GM19238 (cell line): Measurements from ENCODE around the gene OR2H1.

Source experiments
- DNase-seq: peaks from one replicate; pipeline ENCODE4 v3.0.0; 2011; ENCODE audit warnings: low spot score; ENCODE audit not compliant: insufficient read length

Gene OR2H1

DNA sequence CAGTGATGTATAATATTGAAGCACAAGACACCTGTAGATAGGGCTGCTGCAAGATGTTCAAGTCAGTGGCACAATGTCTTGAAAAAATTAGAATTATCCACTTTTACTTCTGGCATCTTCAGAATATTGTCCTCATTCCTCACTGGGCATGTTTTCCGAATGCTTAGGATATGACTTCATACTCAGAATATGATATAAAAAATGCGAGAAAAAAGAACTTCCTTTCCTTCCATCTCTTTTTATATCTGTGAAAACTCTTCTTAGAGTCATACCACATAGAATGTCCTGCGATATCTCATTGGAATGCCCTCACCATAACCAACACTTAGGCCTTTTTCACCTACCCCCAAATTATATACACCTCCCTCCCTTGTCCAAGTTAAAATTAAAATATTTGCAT, 26.2 kb downstream of the OR2H1 start:
- no peak for DNase-seq

DNA sequence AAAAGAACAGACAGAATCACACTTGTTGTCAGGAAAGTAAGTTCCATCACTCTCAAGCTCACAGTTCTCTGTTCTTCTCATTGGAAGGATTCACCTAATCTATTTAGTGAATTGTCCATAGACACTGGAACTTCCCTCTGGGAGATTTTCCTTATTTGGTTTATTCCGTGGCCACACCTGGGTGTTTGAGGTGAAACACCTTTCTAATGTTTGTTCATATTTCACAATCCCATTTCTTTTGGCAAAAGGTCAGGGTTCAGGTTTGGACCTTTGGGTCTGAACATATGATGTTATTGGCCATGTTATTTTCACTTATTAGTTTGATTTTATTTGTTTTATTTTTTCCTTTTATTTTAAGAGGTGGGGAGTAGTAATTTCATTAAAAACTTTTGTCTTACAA, 26.8 kb downstream of the OR2H1 start:
- DNase-seq, result no peak

- DNase-seq, result no peak
These were observed 29.6 kb downstream of the OR2H1 start for GRCh38 chr6:29486577-29486976.

GRCh38 chr6:29487131-29487530, 30.2 kb downstream of the OR2H1 start:
- no peak for DNase-seq

DNA sequence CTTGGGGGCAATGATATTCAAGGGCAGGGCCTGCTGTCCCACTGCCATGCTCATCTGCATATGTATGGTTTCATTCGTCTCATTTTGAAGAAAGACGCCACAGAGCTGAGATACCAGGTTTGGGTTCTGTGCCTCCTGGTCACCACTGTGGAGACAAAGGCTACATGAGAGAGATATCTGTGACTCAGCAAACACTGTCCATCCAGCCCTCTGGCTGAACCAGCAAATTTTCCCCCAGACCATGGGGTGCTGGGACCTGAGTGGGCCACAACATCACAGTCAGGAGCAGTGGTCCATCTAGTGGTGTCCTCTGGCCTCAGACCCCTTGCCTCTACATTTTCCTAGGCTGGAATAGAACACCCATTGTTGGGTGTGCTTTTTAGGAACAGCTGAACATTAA, 30.7 kb downstream of the OR2H1 start, which contains the start of gene MAS1L:
TSS of gene MAS1L (minus strand) at position 297 of the 400 bp plus-strand sequence. CDS start at position 243, 54 bp downstream.
- no peak for DNase-seq

DNA sequence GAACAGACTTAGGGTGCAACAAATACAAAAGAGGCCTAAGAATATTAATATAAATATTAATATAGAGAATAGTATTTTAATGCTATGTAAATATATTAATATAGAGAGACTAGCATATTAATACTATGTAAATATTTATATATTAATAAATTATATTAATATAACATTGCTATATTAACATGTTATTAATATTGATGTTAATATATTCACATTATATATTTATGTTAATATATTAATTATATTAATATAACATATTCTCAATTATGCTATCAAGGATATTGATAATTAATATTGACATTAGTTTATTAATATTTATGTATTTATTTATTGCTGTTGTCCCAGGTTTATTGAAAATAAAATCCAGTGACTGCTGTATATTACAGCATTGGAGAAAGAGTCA, 31.9 kb downstream of the OR2H1 start:
- no peak for DNase-seq

DNA sequence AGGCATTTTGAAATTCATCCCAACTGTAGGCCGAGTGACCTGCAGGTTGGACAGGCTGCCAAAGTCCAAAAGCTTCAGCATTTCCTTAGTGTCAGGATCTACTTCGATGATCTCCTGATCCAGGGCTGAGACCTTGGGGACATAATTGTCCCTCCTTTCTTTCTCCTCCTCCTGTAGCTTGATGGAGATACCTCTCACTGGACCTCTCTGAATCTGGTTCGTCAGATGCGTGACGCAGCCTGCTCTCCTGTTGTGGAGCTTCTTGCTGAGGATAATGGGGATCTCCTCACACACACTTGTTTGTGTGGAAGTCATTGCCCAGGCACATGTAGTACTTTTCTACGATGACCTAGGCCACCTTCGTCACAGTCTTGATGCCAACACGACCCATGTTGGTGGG, 32.3 kb downstream of the OR2H1 start:
- no peak for DNase-seq

DNA sequence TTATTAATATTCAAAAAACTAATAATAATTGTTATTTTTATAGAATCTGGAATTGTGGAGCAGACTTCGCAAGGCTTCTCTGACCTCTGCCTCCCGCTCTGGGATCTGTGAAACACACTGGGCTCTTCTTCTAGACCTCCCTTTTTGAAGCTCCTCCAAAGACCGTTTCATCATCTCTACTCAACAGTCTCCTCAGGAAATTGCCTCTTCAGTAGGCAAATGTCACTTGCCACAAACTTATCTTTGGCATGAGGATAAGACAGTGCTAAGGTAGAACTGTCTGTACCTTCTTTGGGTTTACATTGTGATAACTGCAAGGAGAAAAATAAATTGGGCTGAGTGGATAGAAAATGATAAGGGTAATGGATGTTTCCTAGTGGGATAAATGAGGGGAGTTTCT, 33.1 kb downstream of the OR2H1 start:
- no peak for DNase-seq

DNA sequence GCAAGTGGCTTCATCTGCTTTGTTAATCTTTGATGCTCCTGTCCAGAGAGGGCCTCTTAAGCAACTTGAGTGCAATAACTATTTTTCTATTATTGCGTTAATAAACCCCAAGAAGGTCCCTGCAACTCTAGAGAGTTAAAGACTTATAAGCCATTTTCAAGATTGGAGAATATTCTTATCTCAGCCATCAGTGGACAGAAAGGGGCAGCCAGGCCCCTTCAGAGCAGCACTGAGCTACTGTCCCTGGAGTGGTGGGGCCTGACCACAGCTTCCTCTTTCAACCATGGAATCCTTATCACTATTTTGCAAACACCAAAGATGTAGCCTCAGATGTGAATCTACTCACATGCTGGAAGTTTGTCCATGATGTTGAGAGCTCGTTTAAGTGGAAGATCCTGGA, 33.6 kb downstream of the OR2H1 start:
- no peak for DNase-seq

DNA sequence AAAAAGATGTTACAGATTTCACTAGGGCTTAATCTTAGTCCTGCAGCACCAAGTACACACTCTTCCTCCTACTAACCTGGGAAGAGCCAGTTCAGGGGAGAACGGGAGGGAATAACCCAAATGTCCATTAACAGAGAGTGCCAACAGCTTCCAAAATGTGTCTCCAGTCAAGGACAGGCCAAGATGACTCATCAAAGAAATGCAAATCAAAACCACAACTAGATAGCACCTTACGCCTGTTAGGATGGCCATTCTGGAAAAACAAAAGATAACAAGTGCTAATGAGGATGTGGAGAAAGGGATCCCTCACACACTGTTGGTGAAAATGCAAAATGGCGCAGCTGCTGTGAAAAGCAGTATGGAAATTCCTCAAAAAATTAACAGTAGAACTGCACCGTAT, 34.6 kb downstream of the OR2H1 start:
- DNase-seq, result no peak

DNA sequence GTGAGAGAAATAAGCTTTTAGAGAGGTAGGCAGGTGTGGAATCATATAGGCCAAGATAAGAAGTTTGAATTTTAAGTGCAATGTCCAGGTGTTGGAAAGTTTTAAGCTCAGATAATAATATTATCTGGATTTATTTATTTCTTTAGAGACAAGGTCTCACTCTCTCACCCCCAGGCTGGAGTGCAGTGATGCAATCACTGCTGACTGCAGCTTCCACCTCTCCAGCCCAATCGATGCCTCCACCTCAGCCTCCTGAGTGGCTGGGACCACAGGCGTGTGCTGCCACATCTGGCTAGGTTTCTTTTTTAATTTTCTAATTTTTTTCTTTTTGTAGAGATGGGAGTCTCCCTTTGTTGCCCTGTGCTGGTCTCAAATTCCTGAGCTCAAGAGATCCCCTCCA, 36.3 kb downstream of the OR2H1 start:
- no peak for DNase-seq

- no peak for DNase-seq
These were observed 37.2 kb downstream of the OR2H1 start for GRCh38 chr6:29494131-29494530.

DNA sequence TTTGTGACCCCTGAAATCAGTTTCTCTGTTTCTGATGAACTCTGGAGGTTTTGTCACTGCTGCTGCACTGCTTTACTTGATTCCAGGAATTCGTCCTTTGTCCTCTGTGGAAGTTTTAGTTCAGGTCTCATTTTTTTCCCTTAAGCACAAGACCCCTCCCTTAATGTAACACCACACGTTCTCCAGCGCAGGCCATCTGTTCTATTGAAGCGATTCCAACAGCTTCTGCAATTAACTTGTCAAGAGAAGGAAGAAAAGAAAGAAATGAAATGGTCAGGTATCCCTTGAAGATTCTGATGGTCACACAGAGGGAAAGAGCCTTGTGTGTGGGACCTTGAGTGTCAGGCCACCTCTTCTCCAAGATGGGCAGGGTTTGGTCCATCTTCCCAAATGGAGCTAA, 38.6 kb downstream of the OR2H1 start:
- no peak for DNase-seq

- DNase-seq, result no peak
These were observed 40.0 kb downstream of the OR2H1 start for GRCh38 chr6:29496961-29497360.

DNA sequence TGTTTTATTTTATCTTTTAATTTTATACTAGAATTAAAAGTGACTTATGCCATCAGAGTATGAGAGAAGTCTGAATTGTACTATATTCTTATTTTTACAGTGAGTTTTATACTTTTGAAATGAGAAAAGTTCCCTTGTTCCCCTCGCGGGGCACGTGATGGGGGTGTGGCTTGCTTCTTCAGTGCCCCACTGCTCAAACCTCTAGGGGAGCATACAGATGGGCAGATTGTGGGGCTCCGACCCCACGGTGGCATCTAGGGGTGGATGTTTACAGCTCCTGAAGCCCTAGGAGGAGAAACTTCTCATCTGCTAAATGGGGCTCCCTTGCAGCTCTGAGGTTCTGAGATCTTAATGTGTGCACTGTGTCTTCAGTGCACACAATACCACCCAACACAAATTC, 42.7 kb downstream of the OR2H1 start:
- no peak for DNase-seq

- DNase-seq, result no peak
These were observed 43.6 kb downstream of the OR2H1 start for GRCh38 chr6:29500594-29500993.

DNA sequence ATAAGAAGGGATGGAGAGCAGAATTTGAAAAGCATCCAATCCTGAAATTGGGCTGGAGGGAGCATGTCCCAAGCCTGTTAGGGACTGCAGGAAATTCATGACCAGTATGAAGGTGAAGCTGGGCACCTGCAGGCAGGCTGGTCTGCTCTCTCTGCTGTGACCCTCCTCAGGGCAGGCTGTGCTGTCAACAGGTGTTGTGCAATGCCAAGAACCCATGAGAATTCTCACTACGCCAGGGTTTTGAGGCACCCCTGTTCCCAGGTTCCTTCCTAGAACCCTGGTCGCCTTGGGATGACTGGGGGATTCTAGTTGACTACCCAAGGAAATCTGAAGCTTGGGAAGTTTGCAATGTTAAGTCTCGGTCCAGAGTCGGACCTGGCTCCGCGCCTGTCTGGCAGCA, 44.2 kb downstream of the OR2H1 start:
- no peak for DNase-seq

- DNase-seq, result no peak
These were observed 45.2 kb downstream of the OR2H1 start for GRCh38 chr6:29502181-29502580.

- no peak for DNase-seq
These were observed 45.6 kb downstream of the OR2H1 start for GRCh38 chr6:29502597-29502996.

DNA sequence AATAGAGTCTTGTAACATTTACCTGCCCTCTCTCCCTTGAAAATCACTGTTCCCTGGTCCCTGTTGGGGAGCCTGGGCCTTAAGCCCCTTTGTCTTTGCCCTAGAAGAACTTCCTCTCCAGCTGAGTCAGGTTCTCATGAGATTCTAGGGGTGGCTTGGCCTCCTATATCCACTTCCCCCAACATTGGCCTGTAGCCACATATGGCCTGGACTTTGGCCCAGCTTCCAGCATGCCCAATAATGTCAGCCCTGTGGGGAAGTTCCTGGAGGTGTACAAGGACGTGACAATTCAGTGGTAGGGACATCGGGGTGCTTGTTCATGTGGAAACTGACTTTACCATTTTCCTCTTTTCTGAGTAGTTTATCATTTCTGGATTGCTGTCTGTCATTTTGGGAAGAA, 48.0 kb downstream of the OR2H1 start:
- DNase-seq, result no peak

- DNase-seq, result no peak
These were observed 48.9 kb downstream of the OR2H1 start for GRCh38 chr6:29505808-29506207.

GRCh38 chr6:29506446-29507067, 49.6 kb downstream of the OR2H1 start:
- no peak for DNase-seq

GRCh38 chr6:29507319-29507718, 50.4 kb downstream of the OR2H1 start:
- DNase-seq, result no peak

DNA sequence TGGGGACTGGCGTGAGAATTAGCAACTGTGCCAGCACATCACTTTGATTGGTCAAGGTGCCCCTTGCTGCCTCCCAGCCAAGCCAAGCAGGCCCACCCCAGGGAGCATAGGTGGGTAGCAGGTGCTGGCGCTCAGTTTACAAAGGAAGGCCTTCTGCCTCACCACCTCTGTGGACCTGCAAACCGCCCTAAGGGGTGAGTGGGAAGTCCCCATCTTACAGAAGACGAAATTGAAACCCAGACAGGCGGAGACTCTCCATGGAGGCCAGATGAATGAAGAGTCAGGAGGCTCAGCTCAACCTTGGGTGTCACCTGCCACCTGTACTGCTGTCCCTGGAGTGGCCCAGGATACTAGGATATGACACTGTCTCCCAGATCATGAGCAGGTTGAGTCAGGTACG, 52.3 kb downstream of the OR2H1 start:
- peak; percentile 37 for DNase-seq
